GM19395 (cell line): ENCODE data around the gene CFLAR.
"Not testable (repeated sequence)": the region's sequence is repeated elsewhere in the genome, so short reads cannot be mapped to it uniquely, and the experiment has no call there.

Source experiments
- ATAC-seq: cut with Tn5 transposase; IDR thresholded peaks from one replicate; pipeline ENCODE4 v1.9.1; 2021; ENCODE audit warnings: mild to moderate bottlenecking, moderate library complexity; ENCODE audit not compliant: unreplicated experiment

CFLAR gene

DNA sequence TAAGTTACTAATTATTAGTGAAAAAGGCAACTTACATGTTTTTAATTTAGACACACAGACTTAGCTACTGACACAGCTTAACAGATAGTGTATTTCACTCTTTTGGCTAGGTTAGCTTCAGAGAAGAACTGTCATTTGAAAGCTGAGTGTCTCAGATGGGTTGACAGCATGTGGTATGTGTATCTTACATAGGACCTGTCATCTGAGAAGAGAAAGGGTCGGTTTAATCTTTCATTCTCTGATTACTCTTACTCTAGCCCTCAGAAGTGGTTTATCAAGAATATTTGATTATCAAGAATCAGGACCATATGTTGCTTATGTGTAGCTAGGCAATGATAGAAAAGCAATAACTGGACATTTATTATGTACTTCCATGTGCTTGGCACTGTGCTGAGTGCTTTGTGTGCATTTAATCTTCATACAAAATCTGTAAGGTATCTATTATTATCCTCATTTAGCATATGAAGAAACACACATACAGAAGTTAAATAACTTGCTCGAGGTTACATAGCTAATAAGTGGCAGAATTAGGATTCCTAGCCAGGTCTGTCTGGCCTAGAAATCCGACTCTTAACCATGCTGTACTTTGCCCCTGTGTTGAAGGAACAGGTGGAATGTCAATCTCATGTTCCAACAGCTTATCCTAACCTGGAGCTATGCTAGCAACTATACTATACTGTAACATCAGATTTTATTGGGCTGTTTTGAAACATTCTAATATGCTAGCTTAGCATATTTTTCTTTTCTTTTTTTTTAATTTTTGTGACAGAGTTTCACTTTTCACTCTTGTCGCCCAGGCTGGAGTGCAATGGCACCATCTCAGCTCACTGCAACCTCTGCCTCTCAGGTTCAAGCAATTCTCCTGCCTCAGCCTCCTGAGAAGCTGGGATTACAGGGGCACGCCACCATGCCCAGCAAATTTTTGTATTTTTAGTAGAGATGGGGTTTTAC lies 28.4 kb downstream of the CFLAR start:
- no peak for ATAC-seq

DNA sequence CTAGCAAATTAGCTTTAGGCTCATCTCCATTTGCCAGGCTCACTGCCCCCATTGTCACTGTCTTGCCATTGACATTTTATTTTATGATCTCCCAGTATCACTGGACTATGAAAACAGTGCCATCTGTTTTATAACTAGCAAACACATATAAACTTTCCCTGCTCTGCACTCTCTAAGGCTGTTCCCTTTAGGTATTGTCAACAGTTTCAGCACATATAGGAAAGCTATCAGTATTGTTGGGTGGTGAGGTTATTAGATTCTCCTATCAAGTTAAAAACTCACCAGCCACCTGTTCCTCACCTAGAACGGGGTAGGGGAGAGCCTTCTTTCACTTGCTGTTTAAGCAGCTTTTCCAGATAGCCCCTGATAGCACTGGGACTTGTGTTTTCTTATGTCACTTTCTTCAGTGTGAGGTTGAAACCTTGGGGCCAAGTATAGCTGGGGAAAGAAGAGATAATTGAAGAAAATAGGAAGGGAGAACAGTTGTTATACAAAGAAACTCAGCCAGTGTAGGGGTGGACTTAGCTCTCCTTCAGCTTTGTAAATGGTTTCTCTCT lies 32.5 kb downstream of the CFLAR start:
- no peak for ATAC-seq

DNA sequence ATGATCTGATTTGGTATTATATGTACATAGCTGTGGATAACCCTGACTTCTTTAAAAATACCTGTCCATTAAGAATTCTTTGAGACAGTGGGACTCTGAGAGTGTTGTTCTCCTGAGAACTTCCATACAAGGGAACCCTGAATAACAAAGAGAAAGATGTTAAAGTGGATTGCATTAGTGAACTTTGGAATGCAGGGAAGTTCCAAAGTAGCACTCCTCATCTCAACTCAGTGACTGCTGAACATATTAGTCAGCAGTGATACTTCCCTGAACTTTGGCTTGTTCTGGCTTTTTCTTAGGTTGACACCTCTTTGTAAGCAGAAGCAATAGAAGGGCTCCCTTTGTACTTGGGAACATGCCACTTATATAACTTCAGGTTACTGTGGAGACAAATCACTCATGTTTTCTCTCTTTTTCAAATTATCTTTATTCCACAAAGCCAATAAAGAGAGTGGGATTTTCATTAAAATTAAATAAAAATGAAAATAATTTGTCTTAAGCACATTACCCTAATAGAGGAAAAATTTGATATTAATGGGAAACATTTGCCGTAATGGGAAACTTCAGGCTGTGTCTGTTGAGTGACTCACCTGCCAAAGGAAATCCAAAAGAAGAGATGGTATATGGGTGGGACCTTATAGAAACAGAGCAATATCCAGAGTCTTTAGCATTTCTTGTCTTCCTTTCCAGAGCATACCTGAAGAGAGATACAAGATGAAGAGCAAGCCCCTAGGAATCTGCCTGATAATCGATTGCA lies 33.3 kb downstream of the CFLAR start:
- no peak for ATAC-seq

DNA sequence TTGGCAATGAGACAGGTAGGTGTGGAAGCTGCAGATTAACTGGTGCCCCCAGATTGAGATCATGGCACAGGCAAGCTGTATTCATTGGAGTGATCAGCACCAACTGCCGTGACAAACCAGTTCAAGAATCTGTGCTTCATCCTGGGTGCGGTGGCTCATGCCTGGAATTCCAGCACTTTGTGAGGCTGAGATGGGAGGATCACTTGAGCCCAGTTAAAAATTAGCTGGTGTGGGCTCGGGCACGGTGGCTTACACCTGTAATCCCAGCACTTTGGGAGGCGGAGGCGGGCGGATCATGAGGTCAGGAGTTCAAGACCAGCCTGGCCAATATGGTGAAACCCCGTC lies 33.8 kb downstream of the CFLAR start:
- ATAC-seq: not testable (repeated sequence)

DNA sequence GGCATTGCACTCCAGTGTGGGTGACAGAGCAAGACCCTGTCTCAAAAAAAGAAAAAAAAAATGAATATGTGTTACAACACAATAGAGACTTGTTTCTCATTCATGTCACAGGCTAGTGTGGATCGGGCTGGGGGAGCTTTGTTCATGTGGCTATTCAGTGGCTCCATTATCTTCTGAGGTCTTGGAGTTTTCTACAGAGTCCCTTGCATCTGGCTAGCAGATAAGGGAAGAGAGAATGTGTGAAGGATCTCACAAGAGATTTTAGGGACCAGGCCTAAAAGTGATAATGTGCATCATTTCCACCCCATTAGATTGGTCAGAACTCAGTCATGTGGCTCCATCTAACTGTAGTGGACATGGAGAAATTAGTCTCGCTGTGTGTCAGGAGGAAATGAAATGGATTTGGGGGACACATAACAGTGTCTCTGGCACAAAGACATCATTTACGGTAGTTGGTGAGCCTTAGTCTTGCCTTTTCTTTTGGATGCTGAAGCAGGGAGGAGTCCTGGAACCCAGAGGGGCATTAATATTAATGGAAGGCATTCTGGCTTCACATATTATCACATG lies 34.6 kb downstream of the CFLAR start:
- ATAC-seq: no peak

DNA sequence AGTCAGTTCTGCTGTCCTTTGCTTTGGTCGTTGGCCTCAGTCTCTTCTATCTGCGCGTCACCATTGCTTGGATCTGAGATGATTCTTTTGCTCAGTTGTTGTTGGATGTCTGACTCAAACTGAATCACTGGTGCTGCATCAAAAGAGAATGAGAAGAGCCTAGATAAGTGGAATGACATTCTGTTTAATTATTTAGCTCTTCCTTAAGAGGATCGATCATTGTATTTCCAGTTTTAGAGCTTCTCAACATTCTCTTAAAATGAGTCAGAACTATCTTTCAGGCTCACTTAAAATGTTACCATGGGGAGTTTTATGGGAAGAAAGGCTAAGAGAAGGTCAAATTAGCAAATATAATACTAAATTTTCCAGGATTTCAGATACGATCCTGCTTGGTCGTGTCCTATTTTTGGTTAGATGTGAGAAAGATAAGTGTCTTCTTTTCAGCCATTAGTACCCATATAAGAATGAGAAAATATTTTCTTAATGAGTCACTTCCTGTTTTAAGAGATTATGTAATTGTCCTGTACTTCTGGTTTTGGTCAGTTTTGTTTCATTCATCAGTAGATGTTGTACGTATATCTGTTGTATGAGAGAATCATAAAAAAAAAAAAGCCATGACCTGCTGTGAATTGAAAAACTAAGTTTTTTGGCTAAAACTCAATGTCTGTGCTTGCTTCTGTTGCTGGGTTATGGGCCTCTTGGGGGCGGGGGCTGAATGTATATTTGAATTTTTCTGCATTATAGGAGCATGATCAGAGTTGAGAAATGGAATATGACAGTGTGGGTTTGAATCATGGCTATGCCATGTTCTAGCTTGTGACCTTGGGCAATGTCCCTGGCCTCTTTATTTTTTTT lies 35.4 kb downstream of the CFLAR start:
- peak; percentile 81 for ATAC-seq

DNA sequence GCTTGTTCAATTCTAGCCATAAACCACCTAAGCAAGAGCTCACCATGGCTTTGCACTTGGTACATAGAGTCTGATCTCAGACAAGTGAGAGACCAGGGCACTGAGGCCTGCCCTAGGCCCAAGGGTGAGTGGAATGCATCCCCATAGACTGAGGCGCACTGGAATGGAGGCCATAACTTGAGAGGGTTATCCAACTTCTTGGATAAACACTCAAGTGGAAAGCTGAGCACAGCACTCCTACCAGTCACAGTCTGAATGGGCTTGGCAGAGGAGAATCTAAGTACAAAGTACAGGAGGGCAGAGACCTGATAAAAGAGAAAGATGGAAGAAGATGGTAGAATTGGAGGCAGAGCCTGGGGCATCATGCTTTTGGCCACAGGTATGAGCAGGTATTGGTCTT lies 36.6 kb downstream of the CFLAR start:
- no peak for ATAC-seq

DNA sequence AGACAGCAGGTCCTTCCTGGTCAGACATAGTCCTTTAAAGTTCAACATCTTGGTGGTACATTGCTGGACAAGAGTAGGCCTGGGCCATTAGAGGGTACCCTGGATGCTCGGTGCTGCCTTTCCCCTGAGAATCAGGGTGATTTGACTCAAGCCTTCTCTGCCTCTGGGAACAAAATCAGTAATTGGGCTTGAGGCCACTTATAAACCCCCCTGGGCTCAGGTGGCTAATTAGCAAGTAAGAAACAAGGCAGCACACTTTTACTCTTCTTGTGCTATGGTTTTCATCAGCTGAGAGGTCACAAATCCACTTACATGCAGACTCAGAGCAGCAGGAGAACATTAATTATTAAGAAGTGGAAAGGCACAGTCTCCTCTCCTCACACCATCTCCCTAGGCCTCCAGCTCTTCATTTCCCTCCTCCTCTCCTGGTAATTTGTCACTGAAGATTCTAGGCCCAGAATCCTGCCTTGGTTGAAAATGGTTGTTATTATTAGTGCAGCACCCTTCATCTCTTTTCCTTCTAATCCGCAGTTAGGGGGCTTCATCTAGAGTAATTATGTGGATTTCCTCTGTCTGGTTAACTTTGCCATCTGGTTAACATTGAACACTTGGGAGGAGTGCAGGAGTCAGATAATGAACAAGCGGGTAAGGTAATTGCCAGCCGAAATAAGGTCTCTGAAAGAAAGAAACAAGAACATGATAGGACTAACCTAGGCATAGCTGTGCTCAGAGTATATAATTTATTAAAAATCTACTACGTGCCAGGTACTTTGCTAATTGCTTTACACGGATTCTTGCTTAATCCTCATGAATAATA lies 37.2 kb downstream of the CFLAR start:
- no peak for ATAC-seq

DNA sequence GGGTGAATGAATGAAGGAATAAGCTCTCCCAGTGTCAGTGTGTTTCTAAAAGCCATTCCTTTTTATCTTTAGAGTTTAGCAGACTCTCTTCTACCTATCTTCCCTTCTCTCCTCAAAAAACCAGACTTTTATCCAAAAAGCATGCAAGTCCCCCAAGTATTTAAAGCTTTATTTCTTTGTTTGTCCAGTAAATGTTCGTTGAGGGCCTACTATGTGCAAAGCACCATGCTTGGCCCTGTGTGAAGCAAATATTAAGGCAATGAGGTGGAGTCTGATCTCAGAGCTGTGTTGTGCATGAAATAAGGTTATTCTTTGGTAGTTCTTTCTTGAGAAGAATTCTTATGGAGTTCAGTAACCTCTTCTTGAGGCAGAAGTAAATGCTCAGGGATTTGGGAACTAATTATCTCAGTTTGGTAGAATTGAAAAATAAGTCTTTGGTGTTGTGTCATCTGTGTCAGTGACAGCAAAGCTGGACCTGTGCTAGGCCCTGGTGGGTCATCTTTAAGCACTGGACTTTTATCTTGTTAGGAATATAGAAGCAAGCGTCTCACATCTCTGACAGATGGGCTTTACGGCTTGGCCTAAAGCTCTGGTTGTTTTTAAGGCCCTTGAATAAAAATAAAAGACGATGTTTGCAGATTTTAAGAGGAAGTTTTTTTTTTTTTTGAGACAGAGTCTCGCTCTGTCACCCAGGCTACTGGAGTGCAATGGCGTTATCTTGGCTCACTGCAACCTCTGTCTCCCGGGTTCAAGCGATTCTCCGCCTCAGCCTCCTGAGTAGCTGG lies 38.8 kb downstream of the CFLAR start:
- ATAC-seq: no peak

DNA sequence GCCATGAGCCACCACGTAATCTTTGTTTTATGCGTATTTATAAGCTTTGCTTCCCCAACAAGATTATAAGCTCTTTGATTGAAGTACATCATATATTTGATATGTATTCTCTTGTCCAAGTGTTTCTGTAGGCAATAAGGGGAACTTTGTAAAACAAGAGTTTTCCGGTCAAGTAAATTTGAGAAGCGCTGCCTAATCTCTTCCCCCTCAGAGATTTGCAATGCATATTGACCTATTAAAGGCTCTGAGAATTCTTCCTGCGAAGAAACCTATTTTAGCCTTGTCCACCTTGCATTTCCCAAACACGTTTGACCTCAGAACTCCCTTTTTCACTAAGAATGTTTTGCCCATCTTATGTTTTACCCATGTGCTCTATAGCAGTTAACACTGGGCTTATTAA lies 40.1 kb downstream of the CFLAR start:
- ATAC-seq: no peak

DNA sequence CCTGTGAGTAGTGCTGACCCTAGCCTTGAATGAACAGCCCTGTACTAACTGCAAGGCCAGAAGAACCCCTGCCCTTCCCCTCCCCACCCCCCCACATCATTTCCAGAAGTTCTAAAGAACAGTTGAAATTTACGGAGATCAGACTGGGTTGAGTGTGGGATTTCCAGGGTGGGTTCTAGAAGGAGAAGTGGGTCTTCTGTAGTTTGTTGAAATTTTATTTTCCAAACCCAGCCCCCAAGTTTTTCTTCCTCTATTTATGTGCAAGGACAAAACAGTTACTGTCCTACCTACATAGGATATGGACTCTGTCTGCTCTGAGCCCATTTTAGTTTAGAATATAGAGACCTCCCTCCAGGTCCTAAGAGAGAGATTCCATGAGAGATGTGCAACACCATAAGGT lies 40.7 kb downstream of the CFLAR start:
- ATAC-seq: no peak

DNA sequence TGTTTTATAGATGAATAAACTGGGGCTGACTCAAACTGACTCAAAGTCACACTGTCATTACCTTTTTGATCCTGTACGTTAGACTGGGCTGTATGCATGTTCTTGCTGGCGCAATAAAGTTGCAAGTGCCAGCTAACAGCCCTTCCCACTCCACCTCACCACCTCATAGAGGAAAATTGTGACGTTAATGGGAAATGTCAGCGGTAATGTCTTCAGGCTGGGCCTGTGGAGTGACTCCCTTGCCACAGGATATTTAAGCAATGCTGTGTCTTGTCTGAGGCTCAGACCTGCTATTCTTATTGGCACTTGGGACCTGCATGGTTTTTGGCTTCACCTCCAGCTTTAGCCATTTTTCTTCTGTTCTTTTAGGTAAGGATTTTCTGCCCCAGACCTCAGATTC lies 41.7 kb downstream of the CFLAR start:
- ATAC-seq: peak; percentile 22

DNA sequence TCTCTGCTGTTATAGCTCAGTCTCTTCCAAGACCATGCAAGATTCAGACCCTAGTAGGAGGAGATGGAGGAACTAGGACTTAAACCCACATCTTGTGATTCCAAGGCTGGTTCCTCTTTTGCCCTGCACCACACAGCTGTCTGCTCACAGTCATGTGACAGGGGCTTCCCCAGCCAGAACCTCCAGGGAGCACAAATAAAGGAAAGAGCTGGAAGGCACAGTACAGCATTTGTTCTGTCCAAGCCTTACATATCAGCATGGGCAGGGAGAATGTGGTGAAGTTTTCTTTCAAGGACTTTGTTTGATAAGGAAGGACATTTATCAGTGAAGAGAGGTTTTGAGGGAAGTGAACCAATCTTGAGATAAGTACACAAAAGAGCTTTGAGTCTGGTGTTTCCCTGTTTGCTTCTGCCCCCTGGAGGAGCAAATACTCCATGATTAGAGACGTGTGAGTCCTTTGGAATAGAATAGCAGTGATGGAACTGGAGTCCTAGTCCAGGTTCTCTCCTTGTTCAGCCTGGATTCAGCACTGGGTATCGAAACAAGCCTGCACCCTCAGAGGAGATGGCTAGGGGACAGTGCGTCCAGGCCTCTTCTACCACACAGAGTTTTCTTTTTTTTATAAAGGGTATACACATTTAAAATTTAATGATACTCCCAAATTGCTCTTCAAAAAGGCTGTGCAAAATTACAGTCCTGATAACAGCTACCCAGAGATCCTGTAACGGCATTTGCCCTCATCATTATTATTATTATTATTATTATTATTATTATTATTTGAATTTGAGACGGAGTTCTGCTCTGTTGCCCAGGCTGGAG lies 42.4 kb downstream of the CFLAR start:
- peak; percentile 97 for ATAC-seq

DNA sequence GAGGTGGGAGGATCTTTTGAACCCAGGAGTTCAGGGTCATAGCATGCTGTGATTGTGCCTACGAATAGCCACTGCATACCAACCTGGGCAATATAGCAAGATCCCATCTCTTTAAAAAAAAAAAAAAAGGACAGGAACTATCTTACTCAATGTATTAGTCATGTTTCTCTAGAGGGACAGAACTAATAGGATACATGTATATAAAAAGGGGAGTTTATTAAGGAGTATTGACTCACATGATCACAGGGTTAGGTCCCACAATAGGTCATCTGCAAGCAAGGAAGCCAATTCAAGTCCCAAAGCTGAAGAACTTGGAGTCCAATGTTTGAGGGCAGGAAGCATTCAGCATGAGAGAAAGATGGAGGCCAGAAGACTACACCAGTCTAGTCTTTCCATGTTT lies 48.2 kb downstream of the CFLAR start:
- no peak for ATAC-seq

DNA sequence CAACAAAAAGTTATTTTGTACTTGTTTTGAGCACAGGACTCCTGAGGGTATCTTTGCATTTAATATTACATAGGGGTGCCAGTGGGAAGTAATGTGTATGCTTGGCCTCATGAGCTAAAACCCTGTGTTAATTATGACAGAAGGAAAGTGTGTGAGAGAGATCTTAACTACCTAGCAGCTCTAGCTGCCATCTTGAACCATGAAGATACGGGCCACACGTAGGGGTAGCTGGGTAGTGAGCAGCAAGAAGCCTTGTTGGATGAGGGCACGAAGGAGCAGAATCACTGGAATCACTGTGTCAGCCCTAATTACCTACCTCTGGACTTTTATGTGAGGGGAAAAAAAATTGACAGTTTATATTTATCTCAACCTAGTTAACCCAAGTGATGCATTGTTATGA lies 51.6 kb downstream of the CFLAR start:
- ATAC-seq: no peak

DNA sequence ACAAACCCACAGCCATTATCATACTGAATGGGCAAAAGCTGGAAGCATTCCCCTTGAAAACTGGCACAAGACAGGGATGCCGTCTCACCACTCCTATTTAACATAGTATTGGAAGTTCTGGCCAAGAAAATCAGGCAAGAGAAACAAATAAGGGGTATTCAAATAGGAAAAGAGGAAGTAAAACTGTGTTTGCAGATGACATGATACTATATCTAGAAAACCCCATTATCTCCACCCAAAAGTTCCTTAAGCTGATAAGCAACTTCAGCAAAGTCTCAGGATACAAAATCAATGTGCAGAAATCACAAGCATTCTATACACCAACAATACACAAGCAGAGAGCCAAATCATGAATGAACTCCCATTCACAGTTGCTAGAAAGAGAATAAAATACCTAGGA lies 52.5 kb downstream of the CFLAR start:
- ATAC-seq: not testable (repeated sequence)

DNA sequence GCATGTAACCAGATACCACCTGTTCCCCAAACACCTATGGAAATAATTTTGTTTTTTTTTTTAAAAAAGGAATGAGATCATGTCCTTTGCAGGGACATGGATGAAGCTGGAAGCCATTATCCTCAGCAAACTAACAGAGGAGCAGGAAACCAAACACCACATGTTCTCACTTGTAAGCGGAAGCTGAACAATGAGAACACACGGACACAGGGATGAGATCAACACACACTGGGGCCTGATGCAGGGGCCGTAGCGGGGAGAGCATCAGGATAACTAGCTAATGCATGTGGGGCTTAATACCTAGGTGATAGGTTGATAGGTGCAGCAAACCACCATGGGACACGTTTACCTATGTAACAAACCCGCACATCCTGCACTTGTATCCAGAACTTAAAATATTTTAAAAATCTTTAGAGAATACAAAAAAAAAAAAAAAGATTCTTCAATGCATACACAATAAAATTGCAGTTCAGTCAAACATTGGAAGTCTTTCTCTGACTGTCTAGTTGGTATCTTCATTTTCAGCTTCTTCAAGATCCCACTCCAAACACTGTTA lies 55.4 kb downstream of the CFLAR start:
- no peak for ATAC-seq

DNA sequence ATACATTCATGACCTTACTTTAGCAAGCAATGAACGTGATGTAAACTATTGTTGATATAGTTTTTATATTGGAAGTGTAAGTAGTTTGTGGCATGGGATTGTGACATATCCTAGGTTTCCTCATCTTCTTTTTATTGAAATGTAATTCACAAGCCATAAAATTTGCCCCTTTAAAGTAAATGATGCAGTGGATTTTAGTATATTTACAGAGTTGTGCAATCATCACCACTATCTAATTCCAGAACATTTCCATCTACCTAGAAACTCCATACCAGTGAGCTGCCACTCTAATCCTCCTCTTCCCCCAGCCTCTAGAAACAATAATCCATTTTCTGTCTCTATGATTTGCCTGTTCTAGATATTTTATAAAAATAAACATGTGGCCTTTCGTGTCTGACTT lies 56.3 kb downstream of the CFLAR start:
- ATAC-seq: no peak
